ENCODE measurements around the gene IL10.
"Not testable (repeated sequence)": the region's sequence is repeated elsewhere in the genome, so short reads cannot be mapped to it uniquely, and the experiment has no call there.

The IL10 gene

GRCh38 chr1:206792939-206793607 lies 20.8 kb upstream of the IL10 start:
- no peak for DNase-seq

GRCh38 chr1:206790502-206791250 lies 18.4 kb upstream of the IL10 start:
- no peak for DNase-seq

- no peak for DNase-seq
These were observed 16.3 kb upstream of the IL10 start for GRCh38 chr1:206788487-206789050.

GRCh38 chr1:206787891-206788290 lies 15.6 kb upstream of the IL10 start:
- DNase-seq = no peak

- peak; percentile 64 for DNase-seq
These were observed 14.1 kb upstream of the IL10 start for GRCh38 chr1:206786212-206786886.

GRCh38 chr1:206785182-206785765 lies 13.0 kb upstream of the IL10 start:
- DNase-seq = no peak

- DNase-seq = peak; percentile 96
These were observed 12.2 kb upstream of the IL10 start for GRCh38 chr1:206784471-206784903.

GRCh38 chr1:206783506-206783905 lies 11.2 kb upstream of the IL10 start:
- no peak for DNase-seq

GRCh38 chr1:206782448-206782847 lies 10.2 kb upstream of the IL10 start:
- DNase-seq = peak; percentile 68

GRCh38 chr1:206779638-206780037 lies 7.3 kb upstream of the IL10 start:
- no peak for DNase-seq

- not testable (repeated sequence) for DNase-seq
These were observed 6.6 kb upstream of the IL10 start for GRCh38 chr1:206778911-206779310.

- DNase-seq = no peak
These were observed 5.7 kb upstream of the IL10 start for GRCh38 chr1:206778031-206778430.

- DNase-seq = no peak
These were observed 3.9 kb upstream of the IL10 start for GRCh38 chr1:206776229-206776628.

- DNase-seq = no peak
These were observed 1.8 kb upstream of the IL10 start for GRCh38 chr1:206774093-206774492.

- no peak for DNase-seq
These were observed 979 bp downstream of the IL10 start for GRCh38 chr1:206771338-206771692.

GRCh38 chr1:206770531-206771337 lies 1.6 kb downstream of the IL10 start, which contains the start of gene IL19:
IL19 (plus strand) TSS chr1:206770773; CDS start chr1:206836663, 65,890 bp downstream.
- DNase-seq = no peak

GRCh38 chr1:206769304-206769731 lies 3.0 kb downstream of the IL10 start:
- DNase-seq = peak; percentile 94

GRCh38 chr1:206768472-206769303 lies 3.6 kb downstream of the IL10 start:
- no peak for DNase-seq

GRCh38 chr1:206766251-206766856 lies 5.9 kb downstream of the IL10 start:
- peak; percentile 90 for DNase-seq

- DNase-seq = peak; percentile 56
These were observed 6.5 kb downstream of the IL10 start for GRCh38 chr1:206765771-206766170.

Data from activated CD4-positive, alpha-beta T cell treated with anti-CD3 and anti-CD28 coated beads, Interleukin-2, Interleukin-6, amounts not matched to agents 100 ng/mL and 50 ng/mL, durations not matched to agents 16 hours and 8 hours (primary cell).